ENCODE data around the gene AKAP13. TPM values are rescaled to one million over a fixed set of nuclear protein-coding genes. Genes with fewer than 3 reads are reported as not detected.
"Not testable (repeated sequence)": the region's sequence is repeated elsewhere in the genome, so short reads cannot be mapped to it uniquely, and the experiment has no call there.

AKAP13 gene
- total RNA-seq, 2 donors from 2014 or later: 228 to 273 TPM

GRCh38 chr15:85657132-85657531, 276.7 kb downstream of the AKAP13 start:
- Histone ChIP-seq H3K27me3 (replicated peaks; ENCODE audit: insufficient read depth) (no peaks in the 10 kb centered on the region), H3K4me3 (no peak overlapping the region), H3K36me3 (peaks cover 21% of the 10 kb centered on the region), H3K9me3 (no peaks in the 10 kb centered on the region), H3K4me1 (ENCODE audit: control insufficient read depth in 1 of 2, low read depth in 2 of 2) (no peaks in the 10 kb centered on the region), H3K27ac (no peak overlapping the region)
- DNase-seq (ENCODE audit: low spot score): no peak
- ATAC-seq (ENCODE audit: insufficient number of reproducible peaks, low FRiP score, low read depth): no peak
- no peak for TF ChIP-seq CTCF (IDR thresholded peaks at IDR 0.05)

GRCh38 chr15:85658816-85659215, 278.4 kb downstream of the AKAP13 start:
- Histone ChIP-seq H3K36me3 (peaks cover 21% of the 10 kb centered on the region), H3K9me3 (no peaks in the 10 kb centered on the region), H3K27me3 (replicated peaks; ENCODE audit: insufficient read depth) (no peaks in the 10 kb centered on the region), H3K27ac (no peak overlapping the region), H3K4me3 (no peak overlapping the region), H3K4me1 (ENCODE audit: control insufficient read depth in 1 of 2, low read depth in 2 of 2) (no peaks in the 10 kb centered on the region)
- ATAC-seq (ENCODE audit: insufficient number of reproducible peaks, low FRiP score, low read depth): no peak
- no peak for TF ChIP-seq CTCF (IDR thresholded peaks at IDR 0.05)
- DNase-seq (ENCODE audit: low spot score): no peak

GRCh38 chr15:85661859-85662258, 281.5 kb downstream of the AKAP13 start:
- Histone ChIP-seq H3K4me3 (no peak overlapping the region), H3K27ac (no peak overlapping the region), H3K9me3 (no peaks in the 10 kb centered on the region), H3K36me3 (peaks cover 13% of the 10 kb centered on the region), H3K4me1 (ENCODE audit: control insufficient read depth in 1 of 2, low read depth in 2 of 2) (peaks cover 0 to 4% of the 10 kb centered on the region in 2 donors), H3K27me3 (replicated peaks; ENCODE audit: insufficient read depth) (no peaks in the 10 kb centered on the region)
- DNase-seq (ENCODE audit: low spot score) (no peak), ATAC-seq (ENCODE audit: insufficient number of reproducible peaks, low FRiP score, low read depth) (no peak)
- no peak for TF ChIP-seq CTCF (IDR thresholded peaks at IDR 0.05)

- H3K27ac ChIP-seq; ATAC-seq (ENCODE audit: insufficient number of reproducible peaks, low FRiP score, low read depth); H3K4me3 ChIP-seq; H3K9me3 ChIP-seq; H3K27me3 ChIP-seq (replicated peaks; ENCODE audit: insufficient read depth); DNase-seq (ENCODE audit: low spot score): not testable (repeated sequence)
- peaks cover 14 to 23% of the 10 kb centered on the region in 2 donors for H3K4me1 ChIP-seq (ENCODE audit: control insufficient read depth in 1 of 2, low read depth in 2 of 2)
- H3K36me3 ChIP-seq: peaks cover 13% of the 10 kb centered on the region
Measured at GRCh38 chr15:85665677-85666076, 285.3 kb downstream of the AKAP13 start.

- Histone ChIP-seq H3K27me3 (replicated peaks; ENCODE audit: insufficient read depth) (no peaks in the 10 kb centered on the region), H3K4me1 (ENCODE audit: control insufficient read depth in 1 of 2, low read depth in 2 of 2) (peaks cover 24 to 41% of the 10 kb centered on the region in 2 donors), H3K27ac (peak overlapping the region; percentile 83 to 87), H3K4me3 (peak overlapping the region; percentile 25), H3K9me3 (no peaks in the 10 kb centered on the region), H3K36me3 (peaks cover 12% of the 10 kb centered on the region)
- ATAC-seq (ENCODE audit: insufficient number of reproducible peaks, low FRiP score, low read depth) (peak; percentile 99), DNase-seq (ENCODE audit: low spot score) (peak; percentile 57)
- no peak for TF ChIP-seq CTCF (IDR thresholded peaks at IDR 0.05)
Measured at GRCh38 chr15:85667491-85668424, 287.4 kb downstream of the AKAP13 start.

All from thoracic aorta (tissue), 2 donors.